Upper lobe of left lung (tissue), 4 donors: ENCODE data around the gene SIDT2.

ENCODE experiments used
- EP300 ChIP-seq, 4 donors: sonication (generic); formaldehyde crosslinking; IDR thresholded peaks; one replicate each; pipeline ENCODE4 v1.5.1; 2017; ENCODE audit warnings: antibody characterized with exemption in 4 of 4, control low read depth in 2 of 4
- POLR2A ChIP-seq, 4 donors: fragments of 450-650 bp; IDR thresholded peaks; one replicate each; pipeline ENCODE4 v1.5.1; 2016 to 2017; ENCODE audit warnings: antibody characterized with exemption in 4 of 4, mild to moderate bottlenecking in 2 of 4
- POLR2AphosphoS5 ChIP-seq, 2 donors: sonication (generic); formaldehyde crosslinking; IDR thresholded peaks; one replicate each; pipeline ENCODE4 v1.5.1; 2017; ENCODE audit warnings: antibody characterized with exemption in 2 of 2
- TF ChIP-seq, protein P1 (sequence below), 6 experiments: fragments of 450-650 bp in 4 of 6; fragments of 200-600 bp in 2 of 6; sonication (generic) in 2 of 6; IDR thresholded peaks; one replicate each; pipeline ENCODE4 v1.5.1; 2016 to 2019; ENCODE audit warnings: antibody characterized with exemption in 6 of 6

DNA sequence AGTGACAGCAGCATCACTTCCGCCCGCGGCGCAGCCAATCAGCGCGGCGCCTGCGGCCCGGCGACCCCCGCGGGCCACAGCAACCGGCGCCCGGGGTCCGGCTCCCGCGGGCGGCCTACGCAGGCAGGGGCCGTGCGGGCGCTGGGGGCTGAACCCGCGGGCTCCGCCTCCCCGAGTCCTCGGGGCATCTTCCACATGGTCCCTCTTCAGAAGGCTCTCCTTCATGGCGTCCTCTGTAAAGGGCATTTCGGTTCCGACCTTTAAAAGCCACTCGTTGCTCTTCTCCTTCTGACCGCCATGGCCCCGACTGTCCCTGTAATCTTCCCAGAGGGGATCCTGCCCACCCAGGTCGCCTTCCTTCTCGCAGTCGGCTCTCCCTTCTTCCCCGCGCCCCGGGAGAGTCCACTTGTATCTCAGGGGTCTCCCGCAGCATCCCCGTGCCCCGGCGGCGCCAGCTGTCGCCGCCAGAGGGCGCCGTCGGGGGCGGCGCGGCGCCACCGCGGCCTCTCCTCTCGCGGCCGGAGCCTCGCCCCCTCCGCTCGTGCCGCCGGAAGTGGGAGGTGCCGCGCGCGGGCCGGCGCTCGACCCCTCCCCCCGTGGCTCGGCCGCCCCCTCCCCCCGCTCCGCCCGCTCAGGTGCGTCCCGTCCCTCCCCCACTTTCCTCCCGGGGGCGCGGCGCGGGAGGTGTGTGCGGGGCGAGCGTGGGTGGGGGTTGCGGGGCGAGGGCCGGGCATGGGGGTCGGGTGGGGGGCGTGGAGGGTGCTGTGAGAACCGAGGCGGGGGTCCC, 53.7 kb downstream of the SIDT2 start, which contains the start of gene RNF214:
- TF ChIP-seq, protein P1, sequence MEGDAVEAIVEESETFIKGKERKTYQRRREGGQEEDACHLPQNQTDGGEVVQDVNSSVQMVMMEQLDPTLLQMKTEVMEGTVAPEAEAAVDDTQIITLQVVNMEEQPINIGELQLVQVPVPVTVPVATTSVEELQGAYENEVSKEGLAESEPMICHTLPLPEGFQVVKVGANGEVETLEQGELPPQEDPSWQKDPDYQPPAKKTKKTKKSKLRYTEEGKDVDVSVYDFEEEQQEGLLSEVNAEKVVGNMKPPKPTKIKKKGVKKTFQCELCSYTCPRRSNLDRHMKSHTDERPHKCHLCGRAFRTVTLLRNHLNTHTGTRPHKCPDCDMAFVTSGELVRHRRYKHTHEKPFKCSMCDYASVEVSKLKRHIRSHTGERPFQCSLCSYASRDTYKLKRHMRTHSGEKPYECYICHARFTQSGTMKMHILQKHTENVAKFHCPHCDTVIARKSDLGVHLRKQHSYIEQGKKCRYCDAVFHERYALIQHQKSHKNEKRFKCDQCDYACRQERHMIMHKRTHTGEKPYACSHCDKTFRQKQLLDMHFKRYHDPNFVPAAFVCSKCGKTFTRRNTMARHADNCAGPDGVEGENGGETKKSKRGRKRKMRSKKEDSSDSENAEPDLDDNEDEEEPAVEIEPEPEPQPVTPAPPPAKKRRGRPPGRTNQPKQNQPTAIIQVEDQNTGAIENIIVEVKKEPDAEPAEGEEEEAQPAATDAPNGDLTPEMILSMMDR (IDR thresholded peaks at IDR 0.05): peak; percentile 98 to 99 (median 98)
- peak in 3 of 4 donors; percentile 72 to 75 (median 73) for TF ChIP-seq POLR2A (IDR thresholded peaks at IDR 0.05)
- TF ChIP-seq EP300 (IDR thresholded peaks at IDR 0.05): no peak
- TF ChIP-seq POLR2AphosphoS5 (IDR thresholded peaks at IDR 0.05): peak in 1 of 2 donors; percentile 3
